GM12878 (cell line): ENCODE measurements around the gene H2AZ2. TPM values are rescaled to one million over a fixed set of nuclear protein-coding genes. Genes with fewer than 3 reads are reported as not detected.

Experiments used
- ATAC-seq: fragments of 200-7000 bp; cut with Tn5 transposase; 3 replicates; pipeline ENCODE4 v1.9.1; 2020; ENCODE audit warnings: mild to moderate bottlenecking, moderate library complexity
- Bru-seq: library from RNA; stranded (reverse); fragments of 400-500 nt; gene quantifications from one replicate; lab custom pipeline; 2021; lab: Mats Ljungman, UMichigan
- BruChase-seq, 2 experiments: library from RNA; stranded (reverse); fragments of 400-500 nt; gene quantifications; one replicate each; lab custom pipeline; 2021; lab: Mats Ljungman, UMichigan
- BruUV-seq: library from RNA; stranded (reverse); fragments of 400-500 nt; replicated peaks from 2 replicates; lab custom pipeline; 2021; lab: Mats Ljungman, UMichigan
- CTCF ChIA-PET: fragments of 300-600 bp; sonication (Branson Sonifier 250); formaldehyde crosslinking; extraction: SDS; loops from one replicate; lab custom pipeline; 2021; ENCODE audit warnings: inconsistent platforms; lab: Yijun Ruan, JAX
- POLR2A ChIA-PET: fragments of 350-600 bp; formaldehyde crosslinking; extraction: SDS; loops from one replicate; lab custom pipeline; 2021; ENCODE audit warnings: inconsistent platforms; lab: Charles Lee
- RAD21 ChIA-PET: fragments of 300-600 bp; sonication (Branson Sonifier 250); formaldehyde crosslinking; loops from one replicate; lab custom pipeline; 2023; ENCODE audit warnings: antibody characterized with exemption; ENCODE audit not compliant: unreplicated experiment; lab: Charles Lee
- SMC1A ChIA-PET: fragments of 300-600 bp; sonication (Branson Sonifier 250); formaldehyde crosslinking; loops from one replicate; lab custom pipeline; 2023; ENCODE audit not compliant: unreplicated experiment, uncharacterized antibody; lab: Charles Lee
- DNase-seq: peaks from one replicate; pipeline ENCODE4 v3.0.0-alpha.2; 2011; ENCODE audit warnings: low read depth, low spot score
- FAIRE-seq: peaks from 3 replicates; lab custom pipeline; 2011; peaks lifted over from hg19 to GRCh38; lab: Jason Lieb, UNC
- H2AFZ ChIP-seq: 2 replicates; pipeline ENCODE4 v1.6.0; 2011; ENCODE audit warnings: low read depth, low read length, control low read depth; ENCODE audit not compliant: control insufficient read depth
- H3K27ac ChIP-seq: 2 replicates; pipeline ENCODE4 v1.5.1; 2011; ENCODE audit warnings: control low read depth; ENCODE audit not compliant: control insufficient read depth, insufficient read depth
- H3K27me3 ChIP-seq, 2 experiments: replicated peaks in 1 of 2; 2 replicates each; pipeline versions ENCODE4 v1.6.0 to v1.6.1; 2011; ENCODE audit warnings: low read length in 1 of 2; ENCODE audit not compliant: control insufficient read depth in 2 of 2, insufficient read depth in 2 of 2
- H3K36me3 ChIP-seq, 2 experiments: 2 replicates each; pipeline ENCODE4 v1.5.1; 2011; ENCODE audit warnings: low read length in 1 of 2; ENCODE audit not compliant: control insufficient read depth in 2 of 2, insufficient read depth in 2 of 2
- H3K4me1 ChIP-seq: 2 replicates; pipeline ENCODE4 v1.6.1; 2011; ENCODE audit warnings: mild to moderate bottlenecking, low read length, moderate library complexity, mixed read lengths; ENCODE audit not compliant: control insufficient read depth, insufficient read depth
- H3K4me2 ChIP-seq: 2 replicates; pipeline ENCODE4 v1.6.0; 2011; ENCODE audit warnings: control low read depth; ENCODE audit not compliant: control insufficient read depth, insufficient read depth
- H3K4me3 ChIP-seq: fragments of 200-600 bp; sonication (generic); 2 replicates; pipeline ENCODE4 v1.5.1; 2016
- H3K79me2 ChIP-seq: 2 replicates; pipeline ENCODE4 v1.6.0; 2011; ENCODE audit warnings: low read length; ENCODE audit not compliant: control insufficient read depth, insufficient read depth
- H3K9ac ChIP-seq: 2 replicates; pipeline ENCODE4 v1.8.0; 2011; ENCODE audit warnings: low read length, control low read depth, mixed read lengths; ENCODE audit not compliant: control insufficient read depth, insufficient read depth
- H3K9me3 ChIP-seq: replicated peaks from 3 replicates; pipeline ENCODE4 v1.5.1; 2011; ENCODE audit warnings: mild to moderate bottlenecking, low read length; ENCODE audit not compliant: control insufficient read depth, insufficient read depth
- H4K20me1 ChIP-seq: 2 replicates; pipeline ENCODE4 v1.6.0; 2011; ENCODE audit not compliant: control insufficient read depth, insufficient read depth
- BACH1 ChIP-seq: fragments of 450-650 bp; IDR thresholded peaks from 2 replicates; pipeline ENCODE4 v1.6.1; 2017; ENCODE audit warnings: mild to moderate bottlenecking, borderline replicate concordance
- BMI1 ChIP-seq: fragments of 450-650 bp; IDR thresholded peaks from 2 replicates; pipeline ENCODE4 v1.6.1; 2016; ENCODE audit warnings: mild to moderate bottlenecking, moderate library complexity, borderline replicate concordance
- CEBPB ChIP-seq, 2 experiments: fragments of 150-350 bp in 1 of 2; IDR thresholded peaks; 2 replicates each; pipeline ENCODE4 v1.6.1; 2012 to 2014; ENCODE audit warnings: low read depth in 2 of 2, low read length in 2 of 2, borderline replicate concordance in 1 of 2, inconsistent platforms in 1 of 2
- CREB1 ChIP-seq: IDR thresholded peaks from 2 replicates; pipeline ENCODE4 v1.6.1; 2012; ENCODE audit warnings: low read depth, mild to moderate bottlenecking, inconsistent platforms
- EZH2 ChIP-seq: IDR thresholded peaks from 2 replicates; pipeline ENCODE4 v1.6.1; 2012; ENCODE audit warnings: low read depth, mild to moderate bottlenecking, control low read depth, inconsistent platforms, low read length, borderline replicate concordance; ENCODE audit not compliant: control insufficient read depth
- FOS ChIP-seq: IDR thresholded peaks from 3 replicates; pipeline ENCODE4 v1.6.1; 2011; ENCODE audit warnings: borderline replicate concordance; ENCODE audit not compliant: insufficient read length; ENCODE audit errors: extremely low read depth
- NFYA ChIP-seq: IDR thresholded peaks from 2 replicates; pipeline ENCODE4 v1.6.1; 2011; ENCODE audit warnings: low read depth, mild to moderate bottlenecking, low read length, improper control_type of control experiment, borderline replicate concordance
- PAX8 ChIP-seq: fragments of 450-650 bp; IDR thresholded peaks from 2 replicates; pipeline ENCODE4 v1.6.1; 2017; ENCODE audit warnings: mild to moderate bottlenecking, moderate library complexity
- RELA ChIP-seq: fragments of 450-650 bp; IDR thresholded peaks from 2 replicates; pipeline ENCODE4 v1.8.0; 2014; ENCODE audit warnings: borderline replicate concordance; ENCODE audit not compliant: partially characterized antibody
- SIN3A ChIP-seq: IDR thresholded peaks from 2 replicates; pipeline ENCODE4 v1.6.1; 2012; ENCODE audit warnings: low read depth, low read length, improper control_type of control experiment
- SPI1 ChIP-seq: IDR thresholded peaks from 2 replicates; pipeline ENCODE4 v1.6.1; 2011; ENCODE audit warnings: low read depth, mild to moderate bottlenecking, low read length, moderate library complexity, borderline replicate concordance; ENCODE audit not compliant: insufficient read depth
- STAT1 ChIP-seq: fragments of 450-650 bp; conservative IDR thresholded peaks from 2 replicates; pipeline ENCODE4 v1.6.1; 2014; ENCODE audit warnings: antibody characterized with exemption, mild to moderate bottlenecking
- TAF1 ChIP-seq: IDR thresholded peaks from 2 replicates; pipeline ENCODE4 v1.6.1; 2011; ENCODE audit warnings: mild to moderate bottlenecking, low read depth, low read length, borderline replicate concordance
- TARDBP ChIP-seq: IDR thresholded peaks from 2 replicates; pipeline ENCODE4 v1.6.1; 2016; ENCODE audit warnings: borderline replicate concordance
- WGBS: methylation state at CpG from one replicate; pipeline ENCODE4 v1.1.6; 2016; ENCODE audit warnings: low lambda C conversion rate; ENCODE audit not compliant: insufficient replicate concordance, insufficient coverage; ENCODE audit errors: missing lambda C conversion rate; 5-methylcytosine and 5-hydroxymethylcytosine counted together
- in situ Hi-C: fragments of 300-500 bp; cut with MboI; formaldehyde crosslinking; loops from 9 replicates; pipeline ENCODE4 v1.14.3; 2018; ENCODE audit warnings: mixed read lengths
- intact Hi-C: fragments of 100-400 bp; cut with micrococcal nuclease; formaldehyde crosslinking; loops from one replicate; pipeline ENCODE4 v1.14.2; 2022; ENCODE audit not compliant: unreplicated experiment
- long read RNA-seq, 2 experiments: library from polyadenylated mRNA; unstranded; transcript quantifications; one replicate each; pipeline ENCODE4 v2.0.0, GENCODE V29; 2019 to 2020
- polyA minus RNA-seq, 3 experiments: library from RNA; depleted of rRNA, polyadenylated mRNA; stranded (reverse); fragments of >200 nt; gene quantifications; 2 replicates each; pipeline ENCODE4 v1.2.3, GENCODE V29; 2011
- polyA plus RNA-seq, 11 experiments: library from polyadenylated mRNA; depleted of rRNA in 4 of 11; unstranded in 6 of 11; stranded (reverse) in 5 of 11; fragments of >200 nt; fragmentation: Nextera tagmentation in 4 of 11; fragmentation: Illumina TruSeq in 1 of 11; extraction: Ambion mirVana in 4 of 11; extraction: Trizol in 1 of 11; gene quantifications; 1 replicate in 1 of 11; 2 replicates in 10 of 11; pipeline versions ENCODE4 v1.2.1 to v1.2.3, GENCODE V29; 2011 to 2016; ENCODE audit warnings: inconsistent platforms in 2 of 11, missing spikeins in 2 of 11, low read depth in 1 of 11
- total RNA-seq, 4 experiments: library from RNA; depleted of rRNA in 3 of 4; stranded (reverse); fragments of >200 nt in 3 of 4; fragmentation: Illumina TruSeq in 1 of 4; extraction: Trizol in 1 of 4; gene quantifications; 2 replicates each; pipeline versions ENCODE4 v1.2.1 to v1.2.3, GENCODE V29; 2013 to 2021

The H2AZ2 gene
- total RNA-seq (2013; cell fraction: nucleolus; rRNA removed) = 59.9 and 61.4 TPM in 2 replicates
- total RNA-seq (2014; rRNA removed) (268 and 270 TPM in 2 replicates), total RNA-seq (2014; rRNA removed; fragmentation: Illumina TruSeq; extraction: Trizol) (166 and 170 TPM in 2 replicates), total RNA-seq (2021) (212 and 219 TPM in 2 replicates), polyA plus RNA-seq (2011; rRNA removed) (285 and 347 TPM in 2 replicates), polyA plus RNA-seq (2014; fragmentation: Illumina TruSeq; extraction: Trizol) (154 and 167 TPM in 2 replicates), polyA plus RNA-seq (2014; fragmentation: Nextera tagmentation; extraction: Ambion mirVana) (100 to 1,000 TPM; 118 to 162 TPM), polyA plus RNA-seq (2014; rRNA removed) (234 and 282 TPM in 2 replicates), polyA plus RNA-seq (2016; fragmentation: Nextera tagmentation; extraction: Ambion mirVana) (100 to 1,000 TPM; 358 to 366 TPM), polyA minus RNA-seq (2011; rRNA and poly(A)+ RNA removed) (137 and 175 TPM in 2 replicates), Bru-seq, nascent RNA (percentile 92 among the genes with signal in this experiment), BruChase-seq, experiment 1, labeled RNA remaining after a 6-hour chase (percentile 97 among the genes with signal in this experiment), BruChase-seq, experiment 2, labeled RNA remaining after a 2-hour chase (percentile 96 among the genes with signal in this experiment)
- 183 TPM for polyA plus RNA-seq (2011; ENCODE audit: low read depth)
- polyA plus RNA-seq (2011; cell fraction: cytosol; rRNA removed) = 303 and 308 TPM in 2 replicates
- 78.4 and 86.9 TPM in 2 replicates for polyA plus RNA-seq (2011; cell fraction: nucleus; rRNA removed)
- polyA plus RNA-seq (2012) = 164 and 168 TPM in 2 replicates
- polyA minus RNA-seq (2011; cell fraction: cytosol; rRNA and poly(A)+ RNA removed) = 49.3 and 52.8 TPM in 2 replicates
- polyA minus RNA-seq (2011; cell fraction: nucleus; rRNA and poly(A)+ RNA removed) = 13.1 and 19.0 TPM in 2 replicates
- long read RNA-seq, experiment 1, transcript H2AFV-205 (4 exons, 628 nt) = minor isoform, 6 of 98 reads
- long read RNA-seq, experiment 1, transcript H2AFV-202 (5 exons, 752 nt) = major isoform, 57 of 98 reads
- long read RNA-seq, experiment 1, transcript H2AFV-203 (4 exons, 596 nt) = minor isoform, 6 of 98 reads
- long read RNA-seq, experiment 1, transcript H2AFV-204 (4 exons, 687 nt) = minor isoform, 10 of 98 reads
- long read RNA-seq, experiment 1, partial matches to known transcripts = 8 of 98 reads
- long read RNA-seq, experiment 1, other reads (novel, unspliced or antisense) = 10 of 98 reads
- long read RNA-seq, experiment 2, transcript H2AFV-204 (4 exons, 687 nt) = minor isoform, 7 of 115 reads
- long read RNA-seq, experiment 2, transcript H2AFV-202 (5 exons, 752 nt) = major isoform, 70 of 115 reads
- long read RNA-seq, experiment 2, partial matches to known transcripts = 10 of 115 reads
- long read RNA-seq, experiment 2, other reads (novel, unspliced or antisense) = 24 of 115 reads

DNA sequence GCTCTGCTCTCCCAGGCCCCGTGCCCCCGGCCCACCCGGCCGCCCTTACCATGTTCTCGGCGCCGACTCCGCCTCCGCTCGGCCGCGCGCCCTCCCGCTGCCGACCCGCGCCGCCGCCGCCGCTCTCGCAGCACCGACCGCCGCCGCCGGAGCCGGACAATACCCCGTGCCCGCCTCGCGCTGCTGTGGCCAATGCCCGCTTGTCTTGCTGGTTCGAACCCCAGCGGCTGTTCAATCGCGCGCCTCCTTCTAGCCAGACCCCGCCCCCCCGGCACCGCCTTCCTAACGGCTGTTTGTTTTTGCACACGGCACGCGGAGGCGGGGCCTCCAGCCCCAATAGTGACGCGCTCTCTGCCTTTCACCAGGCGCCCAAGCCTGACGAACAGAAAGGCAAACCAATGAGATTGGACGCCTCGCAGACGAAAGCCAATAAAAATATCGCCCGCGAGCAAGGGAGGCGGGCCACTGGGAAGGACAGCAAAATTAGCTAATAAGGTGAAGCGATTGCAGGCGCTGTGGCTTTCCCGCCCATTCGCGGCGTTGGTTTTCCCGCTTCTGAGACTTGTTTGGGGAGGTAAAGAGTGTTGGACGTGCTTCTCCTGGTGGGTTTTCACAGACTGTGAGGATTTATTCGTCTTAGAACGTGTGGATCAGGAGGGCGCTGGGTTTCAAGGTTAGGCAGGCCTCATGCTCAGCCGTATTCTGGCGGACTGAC lies at the start of gene H2AZ2:
TSS of gene H2AZ2 (minus strand) at position 168 of the 715 bp plus-strand sequence. CDS start at position 52, 116 bp downstream.
- POLR2A ChIA-PET = interaction anchor here (0.6 to 5.0 kb wide), 24 partner anchors 10 to 588 kb away, joined by 3 to 36 read pairs (median 4); partner anchors contain the start of genes CCM2, OGDH, PPIA and PURB
- Histone ChIP-seq H4K20me1 (no peaks in the 10 kb centered on the region), H3K9me3 (no peaks in the 10 kb centered on the region), H3K79me2 (peaks cover 45% of the 10 kb centered on the region), H3K4me1 (peaks cover 8% of the 10 kb centered on the region; the same call in 1 of the 2 replicates), H3K36me3 (no peaks in the 10 kb centered on the region), H2AFZ (peak within 1 kb of the TSS; percentile 95), H3K4me2 (peak within 1 kb of the TSS; percentile 77), H3K27me3 (no peaks in the 10 kb centered on the region), H3K27ac (peak within 1 kb of the TSS; percentile 87), H3K9ac (peak within 1 kb of the TSS; percentile 92), H3K4me3 (peak within 1 kb of the TSS; percentile 84)
- CTCF ChIA-PET = interaction anchor here (0.6 to 4.8 kb wide), 21 partner anchors 9 to 357 kb away, joined by 3 to 41 read pairs (median 5); partner anchors contain the start of genes NUDCD3, OGDH and TMED4
- RAD21 ChIA-PET = interaction anchor here (0.6 to 4.0 kb wide), 26 partner anchors 9 to 979 kb away, joined by 3 to 46 read pairs (median 5); partner anchors contain the start of genes CCM2, DDX56, MRPS24 and OGDH
- ATAC-seq (peak; percentile 91), DNase-seq (peak; percentile 99), FAIRE-seq (peak; percentile 83)
- SMC1A ChIA-PET = interaction anchor here (0.6 to 8.0 kb wide), 22 partner anchors 9 to 289 kb away, joined by 3 to 46 read pairs (median 4); partner anchors contain the start of genes DDX56, OGDH and TMED4
- WGBS = under 1% methylated on average over 52 of the region's 70 CpGs
- intact Hi-C loops = loop anchor here (1.0 to 5.0 kb wide), 7 partner anchors 37 to 266 kb away; partner anchors contain the start of genes PPIA, PURB, TBRG4 and TMED4
- no TSS peak for BruUV-seq
- in situ Hi-C loops = no loop called here
- TF ChIP-seq CEBPB (IDR thresholded peaks at IDR 0.05; ENCODE audit: borderline replicate concordance in 1 of 2, low read depth in 2 of 2, low read length in 2 of 2) (no peak), PAX8 (no peak), FOS (peak; percentile 97), BACH1 (peak; percentile 93; the same call in 1 of the 2 replicates), CREB1 (peak; percentile 93), SIN3A (peak; percentile 86), STAT1 (no peak; the same call in 1 of the 2 replicates), TARDBP (0 out of 2 replicates have a peak, but pooled peaks have one; percentile 29), NFYA (peak; percentile 97), EZH2 (no peak), BMI1 (no peak), RELA (peak; percentile 71), SPI1 (no peak), TAF1 (peak; percentile 66)
